Peyer's patch (tissue), 4 donors: ENCODE data around the gene XPOT. TPM values are rescaled to one million over a fixed set of nuclear protein-coding genes. Genes with fewer than 3 reads are reported as not detected.

Source experiments
- DNase-seq, 3 donors: peaks; one replicate each; pipeline ENCODE4 v3.0.0-alpha.2; 2017 to 2019
- H3K27ac ChIP-seq, 4 donors: fragments of 200-600 bp; sonication (generic); one replicate each; pipeline ENCODE4 v1.5.1; 2016 to 2019
- H3K27me3 ChIP-seq, 2 donors: fragments of 200-600 bp; sonication (generic); one replicate each; pipeline ENCODE4 v1.5.1; 2019
- H3K36me3 ChIP-seq, 3 donors: fragments of 200-600 bp; sonication (generic); one replicate each; pipeline ENCODE4 v1.5.1; 2016 to 2019
- H3K4me1 ChIP-seq, 4 donors: fragments of 200-600 bp; sonication (generic); one replicate each; pipeline ENCODE4 v1.5.1; 2016 to 2019
- H3K4me3 ChIP-seq, 4 donors: fragments of 200-600 bp; sonication (generic); 1 replicate in 3 of 4; 2 replicates in 1 of 4; pipeline ENCODE4 v1.5.1; 2016 to 2019; ENCODE audit warnings: mild to moderate bottlenecking in 1 of 4
- H3K9me3 ChIP-seq, 4 donors: fragments of 200-600 bp; sonication (generic); one replicate each; pipeline ENCODE4 v1.5.1; 2016 to 2019; ENCODE audit warnings: mild to moderate bottlenecking in 1 of 4
- CTCF ChIP-seq, 6 experiments: fragments of 450-650 bp in 4 of 6; fragments of 200-600 bp in 2 of 6; sonication (generic) in 1 of 6; IDR thresholded peaks; one replicate each; pipeline ENCODE4 v1.5.1; 2017 to 2019; ENCODE audit warnings: antibody characterized with exemption in 6 of 6, mild to moderate bottlenecking in 3 of 6, moderate library complexity in 1 of 6
- POLR2A ChIP-seq, 2 donors: fragments of 450-650 bp; IDR thresholded peaks; one replicate each; pipeline ENCODE4 v1.5.1; 2017; ENCODE audit warnings: antibody characterized with exemption in 2 of 2, mild to moderate bottlenecking in 2 of 2, moderate library complexity in 2 of 2
- total RNA-seq, 4 donors: library from RNA; depleted of rRNA; stranded (reverse); fragments of >200 nt; gene quantifications; one replicate each; pipeline ENCODE4 v1.1.0, GENCODE V29; 2016

Gene XPOT
- total RNA-seq, 4 donors from 2014 or later, result 15.6 to 73.4 (median 24.8) TPM

- Histone ChIP-seq H3K27ac (no peak overlapping the region), H3K4me1 (peaks cover 0 to under 1% (median 0%) of the 10 kb centered on the region in 4 donors), H3K4me3 (no peak overlapping the region), H3K36me3 (no peaks in the 10 kb centered on the region), H3K27me3 (no peaks in the 10 kb centered on the region), H3K9me3 (no peaks in the 10 kb centered on the region)
- TF ChIP-seq POLR2A (IDR thresholded peaks at IDR 0.05) (no peak), CTCF (IDR thresholded peaks at IDR 0.05) (no peak)
- no peak for DNase-seq
Measured at GRCh38 chr12:64395739-64396138, 8.5 kb upstream of the XPOT start.

GRCh38 chr12:64400041-64400440 is 4.2 kb upstream of the XPOT start:
- no peak overlapping the region for H3K27ac ChIP-seq

GRCh38 chr12:64402181-64402580 is 2.0 kb upstream of the XPOT start:
- TF ChIP-seq CTCF (IDR thresholded peaks at IDR 0.05) (no peak), POLR2A (IDR thresholded peaks at IDR 0.05) (no peak)
- H3K36me3 ChIP-seq, result no peaks in the 10 kb centered on the region
- H3K4me1 ChIP-seq, result peaks cover 0 to 7% (median 5%) of the 10 kb centered on the region in 4 donors
- H3K9me3 ChIP-seq, result no peaks in the 10 kb centered on the region
- H3K27me3 ChIP-seq, result no peaks in the 10 kb centered on the region
- H3K4me3 ChIP-seq, result no peak overlapping the region
- no peak overlapping the region for H3K27ac ChIP-seq
- no peak for DNase-seq

More at GRCh38 chr12:64400041-64400440, 4.2 kb upstream of the XPOT start:
- DNase-seq, result no peak
- no peaks in the 10 kb centered on the region for H3K36me3 ChIP-seq
- no peak overlapping the region for H3K4me3 ChIP-seq
- TF ChIP-seq CTCF (IDR thresholded peaks at IDR 0.05) (no peak), POLR2A (IDR thresholded peaks at IDR 0.05) (no peak)
- H3K27me3 ChIP-seq, result no peaks in the 10 kb centered on the region
- H3K9me3 ChIP-seq, result no peaks in the 10 kb centered on the region
- peaks cover 0 to 5% (median 0%) of the 10 kb centered on the region in 4 donors for H3K4me1 ChIP-seq

GRCh38 chr12:64404470-64405256 is 471 bp downstream of the XPOT start:
- peaks cover 0 to 7% (median 5%) of the 10 kb centered on the region in 4 donors for H3K4me1 ChIP-seq
- peak overlapping the region; percentile 79 to 98 (median 90) for H3K4me3 ChIP-seq
- H3K9me3 ChIP-seq, result no peaks in the 10 kb centered on the region
- DNase-seq, result peak in 2 of 3 donors; percentile 31 to 66
- peak overlapping the region; percentile 88 to 98 (median 97) for H3K27ac ChIP-seq
- TF ChIP-seq CTCF (IDR thresholded peaks at IDR 0.05) (peak in 1 of 6 experiments; percentile 2), POLR2A (IDR thresholded peaks at IDR 0.05) (peak in 1 of 2 donors; percentile 72)
- H3K27me3 ChIP-seq, result no peaks in the 10 kb centered on the region
- no peaks in the 10 kb centered on the region for H3K36me3 ChIP-seq

- peaks cover 0 to 7% (median 5%) of the 10 kb centered on the region in 4 donors for H3K4me1 ChIP-seq
- H3K9me3 ChIP-seq, result no peaks in the 10 kb centered on the region
- DNase-seq, result no peak
- H3K27ac ChIP-seq, result no peak overlapping the region
- no peak overlapping the region for H3K4me3 ChIP-seq
- peaks cover 0 to 28% (median 3%) of the 10 kb centered on the region in 3 donors for H3K36me3 ChIP-seq
- no peaks in the 10 kb centered on the region for H3K27me3 ChIP-seq
- TF ChIP-seq CTCF (IDR thresholded peaks at IDR 0.05), result no peak
- TF ChIP-seq POLR2A (IDR thresholded peaks at IDR 0.05), result no peak
Measured at GRCh38 chr12:64407342-64408223, 3.4 kb downstream of the XPOT start.
